CD14-positive monocyte (primary cell): ENCODE data around the gene TMA7B. TPM values are rescaled to one million over a fixed set of nuclear protein-coding genes. Genes with fewer than 3 reads are reported as not detected.

Experiments
- DNase-seq, 3 donors: peaks; one replicate each; pipeline ENCODE4 v3.0.0-alpha.2; 2011 to 2022
- H2AFZ ChIP-seq: 2 replicates; pipeline ENCODE4 v1.6.0; 2012; ENCODE audit warnings: mild to moderate bottlenecking, low read depth, low read length, inconsistent platforms; ENCODE audit not compliant: insufficient read depth, poor library complexity, severe bottlenecking
- H3K27ac ChIP-seq, 2 donors: 1 replicate in 1 of 2; 2 replicates in 1 of 2; pipeline ENCODE4 v1.5.1; 2012 to 2013; ENCODE audit warnings: low read length in 2 of 2, control low read depth in 1 of 2, inconsistent platforms in 1 of 2, low read depth in 1 of 2, mild to moderate bottlenecking in 1 of 2
- H3K27me3 ChIP-seq, 2 donors: one replicate each; pipeline versions ENCODE4 v1.6.0 to v1.6.1; 2011 to 2013; ENCODE audit warnings: low read length in 2 of 2; ENCODE audit not compliant: control insufficient read depth in 2 of 2, insufficient read depth in 2 of 2
- H3K36me3 ChIP-seq, 2 donors: replicated peaks in 1 of 2; 1 replicate in 1 of 2; 2 replicates in 1 of 2; pipeline versions ENCODE4 v1.5.1 to v1.6.1; 2012 to 2013; ENCODE audit warnings: low read length in 2 of 2, control low read depth in 1 of 2, inconsistent platforms in 1 of 2, mild to moderate bottlenecking in 1 of 2; ENCODE audit not compliant: insufficient read depth in 2 of 2, control insufficient read depth in 1 of 2
- H3K4me1 ChIP-seq, 2 donors: 1 replicate in 1 of 2; 2 replicates in 1 of 2; pipeline versions ENCODE4 v1.5.1 to v1.6.1; 2012 to 2013; ENCODE audit warnings: low read length in 2 of 2, control low read depth in 1 of 2, inconsistent platforms in 1 of 2, mild to moderate bottlenecking in 1 of 2, moderate library complexity in 1 of 2; ENCODE audit not compliant: insufficient read depth in 2 of 2, control insufficient read depth in 1 of 2
- H3K4me2 ChIP-seq: replicated peaks from 2 replicates; pipeline ENCODE3; 2012; ENCODE audit warnings: low read length, moderate library complexity, mild to moderate bottlenecking; ENCODE audit not compliant: poor library complexity, severe bottlenecking; ENCODE audit errors: extremely low read depth
- H3K4me3 ChIP-seq, 3 experiments: fragments of 200-600 bp in 1 of 3; sonication (generic) in 1 of 3; replicated peaks in 1 of 3; 1 replicate in 2 of 3; 2 replicates in 1 of 3; pipeline ENCODE4 v1.5.1; 2011 to 2013; ENCODE audit warnings: low read length in 3 of 3, mild to moderate bottlenecking in 3 of 3, control low read depth in 2 of 3, low read depth in 2 of 3, inconsistent platforms in 1 of 3, moderate library complexity in 1 of 3
- H3K79me2 ChIP-seq: 2 replicates; pipeline ENCODE4 v1.6.0; 2012; ENCODE audit warnings: mild to moderate bottlenecking, control low read depth, inconsistent platforms, low read length, moderate library complexity; ENCODE audit not compliant: insufficient read depth
- H3K9ac ChIP-seq: 2 replicates; pipeline ENCODE4 v1.6.0; 2017; ENCODE audit warnings: low read length, mild to moderate bottlenecking; ENCODE audit not compliant: insufficient read depth, poor library complexity, severe bottlenecking
- H3K9me3 ChIP-seq, 2 donors: replicated peaks in 1 of 2; 1 replicate in 1 of 2; 2 replicates in 1 of 2; pipeline versions ENCODE4 v1.5.1 to v1.6.1; 2012 to 2013; ENCODE audit warnings: low read length in 2 of 2, control low read depth in 1 of 2; ENCODE audit not compliant: control insufficient read depth in 1 of 2, insufficient read depth in 1 of 2
- H4K20me1 ChIP-seq: 2 replicates; pipeline ENCODE4 v1.6.0; 2012; ENCODE audit warnings: mild to moderate bottlenecking, low read length, control low read depth, moderate library complexity; ENCODE audit not compliant: insufficient read depth
- H3K27ac Mint-ChIP-seq, 7 donors: one replicate each; pipeline ENCODE4 v1.8.0; 2020; ENCODE audit warnings: mild to moderate bottlenecking in 7 of 7, mixed read lengths in 7 of 7, moderate library complexity in 6 of 7, inconsistent platforms in 2 of 7
- H3K27me3 Mint-ChIP-seq, 3 donors: one replicate each; pipeline ENCODE4 v1.8.0; 2021 to 2022; ENCODE audit warnings: low read depth in 3 of 3, mild to moderate bottlenecking in 3 of 3, mixed read lengths in 3 of 3, moderate library complexity in 3 of 3, inconsistent platforms in 1 of 3
- H3K36me3 Mint-ChIP-seq, 2 donors: one replicate each; pipeline ENCODE4 v1.8.0; 2020; ENCODE audit warnings: mixed read lengths in 2 of 2, inconsistent platforms in 1 of 2, mild to moderate bottlenecking in 1 of 2
- H3K4me1 Mint-ChIP-seq: one replicate; pipeline ENCODE4 v1.8.0; 2020; ENCODE audit warnings: mild to moderate bottlenecking, mixed read lengths
- H3K4me3 Mint-ChIP-seq, 2 donors: one replicate each; pipeline ENCODE4 v1.8.0; 2020; ENCODE audit warnings: mild to moderate bottlenecking in 2 of 2, mixed read lengths in 2 of 2, moderate library complexity in 1 of 2
- H3K9me3 Mint-ChIP-seq, 7 donors: one replicate each; pipeline ENCODE4 v1.8.0; 2020 to 2022; ENCODE audit warnings: mixed read lengths in 7 of 7, mild to moderate bottlenecking in 6 of 7, moderate library complexity in 6 of 7, inconsistent platforms in 2 of 7
- WGBS: methylation state at CpG from one replicate; pipeline ENCODE4 v1.1.5; 2013; ENCODE audit warnings: missing lambda C conversion rate; ENCODE audit not compliant: insufficient coverage; 5-methylcytosine and 5-hydroxymethylcytosine counted together
- intact Hi-C, 2 donors: fragments of 100-400 bp; cut with micrococcal nuclease; formaldehyde crosslinking; loops; one replicate each; pipeline versions ENCODE4 v1.15.0 to v1.15.1; 2023
- polyA plus RNA-seq, 3 donors: library from polyadenylated mRNA; depleted of rRNA in 1 of 3; unstranded in 2 of 3; stranded (reverse) in 1 of 3; fragments of 300-500 nt in 2 of 3; fragments of >200 nt in 1 of 3; fragmentation: Illumina TruSeq in 2 of 3; gene quantifications; 1 replicate in 2 of 3; 2 replicates in 1 of 3; pipeline ENCODE4 v1.2.3, GENCODE V29; 2012 to 2021
- TF ChIP-seq, protein P1 (sequence below): fragments of 200-600 bp; IDR thresholded peaks from one replicate; pipeline ENCODE4 v1.8.0; 2022; ENCODE audit warnings: antibody characterized with exemption, mild to moderate bottlenecking

Gene TMA7B
- polyA plus RNA-seq, 3 donors = 0.13 TPM; not detected in 2

GRCh38 chr22:39939830-39940229 is 20.4 kb upstream of the TMA7B start:
- no peak overlapping the region for H3K4me2 ChIP-seq
- Mint-ChIP-seq H3K4me3 (no peak overlapping the region), H3K27me3 (peaks cover 15 to 26% (median 15%) of the 10 kb centered on the region in 3 donors), H3K27ac (no peak overlapping the region), H3K36me3 (no peaks in the 10 kb centered on the region), H3K4me1 (peaks cover 29% of the 10 kb centered on the region), H3K9me3 (peaks cover 0 to 2% (median 0%) of the 10 kb centered on the region in 7 donors)
- no peak overlapping the region for H3K9ac ChIP-seq
- no peak for DNase-seq
- no CpG with 5 or more reads among the region's 3 CpGs for WGBS
- peaks cover 4 to 16% of the 10 kb centered on the region in 2 donors for H3K27me3 ChIP-seq
- no peaks in the 10 kb centered on the region for H3K79me2 ChIP-seq
- no peak overlapping the region for H3K27ac ChIP-seq
- TF ChIP-seq, protein P1, sequence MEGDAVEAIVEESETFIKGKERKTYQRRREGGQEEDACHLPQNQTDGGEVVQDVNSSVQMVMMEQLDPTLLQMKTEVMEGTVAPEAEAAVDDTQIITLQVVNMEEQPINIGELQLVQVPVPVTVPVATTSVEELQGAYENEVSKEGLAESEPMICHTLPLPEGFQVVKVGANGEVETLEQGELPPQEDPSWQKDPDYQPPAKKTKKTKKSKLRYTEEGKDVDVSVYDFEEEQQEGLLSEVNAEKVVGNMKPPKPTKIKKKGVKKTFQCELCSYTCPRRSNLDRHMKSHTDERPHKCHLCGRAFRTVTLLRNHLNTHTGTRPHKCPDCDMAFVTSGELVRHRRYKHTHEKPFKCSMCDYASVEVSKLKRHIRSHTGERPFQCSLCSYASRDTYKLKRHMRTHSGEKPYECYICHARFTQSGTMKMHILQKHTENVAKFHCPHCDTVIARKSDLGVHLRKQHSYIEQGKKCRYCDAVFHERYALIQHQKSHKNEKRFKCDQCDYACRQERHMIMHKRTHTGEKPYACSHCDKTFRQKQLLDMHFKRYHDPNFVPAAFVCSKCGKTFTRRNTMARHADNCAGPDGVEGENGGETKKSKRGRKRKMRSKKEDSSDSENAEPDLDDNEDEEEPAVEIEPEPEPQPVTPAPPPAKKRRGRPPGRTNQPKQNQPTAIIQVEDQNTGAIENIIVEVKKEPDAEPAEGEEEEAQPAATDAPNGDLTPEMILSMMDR = no peak
- peaks cover 10 to 23% of the 10 kb centered on the region in 2 donors for H3K4me1 ChIP-seq
- no peak overlapping the region for H2AFZ ChIP-seq
- intact Hi-C loops = loop anchor here in 1 of 2 donors (10.0 kb wide), 1 partner anchor 55 kb away; the partner anchor contains the start of gene FAM83F
- no peaks in the 10 kb centered on the region for H3K9me3 ChIP-seq
- H3K36me3 ChIP-seq = no peaks in the 10 kb centered on the region
- no peak overlapping the region for H3K4me3 ChIP-seq
- no peaks in the 10 kb centered on the region for H4K20me1 ChIP-seq

DNA sequence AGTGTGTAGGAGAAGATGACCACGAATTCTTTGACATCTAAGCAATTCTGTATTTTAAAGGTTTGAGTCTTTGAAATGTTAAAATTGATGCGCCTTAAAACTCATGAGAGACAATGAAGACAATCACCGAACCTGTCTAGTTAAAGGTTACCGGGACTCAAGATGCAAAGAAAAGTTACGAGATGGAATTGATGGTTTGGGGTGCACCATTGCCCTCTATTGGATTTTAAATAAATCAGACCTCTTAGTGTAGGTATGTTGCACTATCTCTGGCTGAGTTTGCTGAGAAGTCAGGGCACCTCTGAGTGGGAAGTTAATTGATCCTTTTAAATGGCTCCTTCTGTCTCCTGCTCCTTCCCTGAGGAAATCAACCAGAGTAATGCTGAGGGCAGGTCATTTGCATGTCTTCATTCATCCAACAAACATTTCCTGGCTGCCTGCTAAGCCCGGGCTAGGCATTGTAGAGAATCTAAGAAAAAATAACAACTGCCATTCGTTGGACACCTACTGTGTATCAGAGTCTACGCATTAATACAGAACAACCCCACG is 19.4 kb upstream of the TMA7B start:
- TF ChIP-seq, protein P1 = no peak
- H2AFZ ChIP-seq = no peak overlapping the region
- no peaks in the 10 kb centered on the region for H3K9me3 ChIP-seq
- H3K36me3 Mint-ChIP-seq = no peaks in the 10 kb centered on the region
- H3K4me1 Mint-ChIP-seq = peaks cover 27% of the 10 kb centered on the region
- H3K4me3 ChIP-seq = no peak overlapping the region
- peaks cover 2 to 7% of the 10 kb centered on the region in 2 donors for H3K27me3 ChIP-seq
- no peak overlapping the region for H3K9ac ChIP-seq
- peaks cover 10 to 23% of the 10 kb centered on the region in 2 donors for H3K4me1 ChIP-seq
- no peaks in the 10 kb centered on the region for H4K20me1 ChIP-seq
- H3K4me2 ChIP-seq = no peak overlapping the region
- no peaks in the 10 kb centered on the region for H3K79me2 ChIP-seq
- no peaks in the 10 kb centered on the region for H3K36me3 ChIP-seq
- 87% methylated on average over 8 of the region's 9 CpGs for WGBS
- peaks cover 0 to 2% (median 0%) of the 10 kb centered on the region in 7 donors for H3K9me3 Mint-ChIP-seq
- DNase-seq = no peak
- peaks cover 8 to 18% (median 10%) of the 10 kb centered on the region in 3 donors for H3K27me3 Mint-ChIP-seq
- intact Hi-C loops = no loop called here
- H3K27ac ChIP-seq = no peak overlapping the region
- H3K4me3 Mint-ChIP-seq = no peak overlapping the region
- H3K27ac Mint-ChIP-seq = no peak overlapping the region
